Left lung (tissue), 14 donors: ENCODE data around the gene MED7. TPM values are rescaled to one million over a fixed set of nuclear protein-coding genes. Genes with fewer than 3 reads are reported as not detected.

ENCODE experiments used
- ATAC-seq: fragments of 200-7000 bp; cut with Tn5 transposase; one replicate; pipeline ENCODE4 v1.9.1; 2020; ENCODE audit warnings: moderate library complexity
- DNase-seq, 4 donors: peaks; one replicate each; pipeline ENCODE4 v3.0.0-alpha.2; 2013 to 2020
- H3K27ac ChIP-seq, 2 donors: fragments of 200-600 bp; sonication (generic) in 1 of 2; one replicate each; pipeline versions ENCODE4 v1.5.0 to v1.8.0; 2020 to 2021
- H3K27me3 ChIP-seq, 2 donors: fragments of 200-600 bp; sonication (generic) in 1 of 2; one replicate each; pipeline versions ENCODE4 v1.5.0 to v1.8.0; 2020 to 2021
- H3K36me3 ChIP-seq, 2 donors: fragments of 200-600 bp; sonication (generic) in 1 of 2; one replicate each; pipeline versions ENCODE4 v1.5.0 to v1.8.0; 2020 to 2021
- H3K4me1 ChIP-seq, 2 donors: fragments of 200-600 bp; one replicate each; pipeline ENCODE4 v1.8.0; 2021
- H3K4me3 ChIP-seq, 2 donors: fragments of 200-600 bp; sonication (generic) in 1 of 2; one replicate each; pipeline versions ENCODE4 v1.5.0 to v1.8.0; 2020 to 2021; ENCODE audit warnings: mild to moderate bottlenecking in 1 of 2
- H3K9me3 ChIP-seq, 2 donors: fragments of 200-600 bp; sonication (generic) in 1 of 2; one replicate each; pipeline versions ENCODE4 v1.5.0 to v1.8.0; 2020 to 2021
- CTCF ChIP-seq, 2 donors: fragments of 200-600 bp; sonication (generic) in 1 of 2; IDR thresholded peaks; one replicate each; pipeline versions ENCODE4 v1.5.0 to v1.8.0; 2021; ENCODE audit warnings: antibody characterized with exemption in 2 of 2
- intact Hi-C, 2 donors: fragments of 100-400 bp; cut with DNase I; formaldehyde crosslinking; loops; one replicate each; pipeline versions ENCODE4 v1.11.2 to v1.14.2; 2022
- long read RNA-seq, 12 donors: library from polyadenylated mRNA in 2 of 12; unstranded in 2 of 12; transcript quantifications; one replicate each; pipeline ENCODE4 v2.0.0 and lab custom pipeline, GENCODE V29; 2019 to 2026
- polyA plus RNA-seq, 6 donors: library from polyadenylated mRNA; unstranded; fragments of 120-200 nt; gene quantifications; one replicate each; pipeline ENCODE4 v1.2.1, GENCODE V29; 2013; ENCODE audit not compliant: insufficient read length in 6 of 6
- total RNA-seq, 2 donors: library from RNA; stranded (reverse); fragmentation: NEBNext Ultra II Directional; extraction: Animal tissue kit (Norgen Biotek cat#: 25700); gene quantifications; one replicate each; pipeline ENCODE4 v1.2.1, GENCODE V29; 2021
- donor health status: DM: no; HTN: yes; CAD: no.
- donor health status: DM: no; HTN: no; CAD: no.

Gene MED7
- total RNA-seq (10 to 100 TPM in 1 of 2 donors, 1 to 10 TPM in 1; 7.3 to 11.8 TPM), polyA plus RNA-seq (10 to 100 TPM; 17.0 to 18.9 (median 17.8) TPM)
- long read RNA-seq, donor 1, transcript MED7-201 (2 exons, 2,402 nt): major isoform, 23 of 26 reads
- long read RNA-seq, donor 1, partial matches to known transcripts: 0 of 26 reads
- long read RNA-seq, donor 1, other reads (novel, unspliced or antisense): 0 of 26 reads
- long read RNA-seq, donor 2, transcript MED7-201 (2 exons, 2,402 nt): major isoform, 13 of 13 reads
- long read RNA-seq, donor 2, partial matches to known transcripts: 0 of 13 reads
- long read RNA-seq, donor 2, other reads (novel, unspliced or antisense): 0 of 13 reads
- long read RNA-seq, donor 3, transcript MED7-201 (2 exons, 2,402 nt): major isoform, 15 of 16 reads
- long read RNA-seq, donor 3, partial matches to known transcripts: 0 of 16 reads
- long read RNA-seq, donor 3, other reads (novel, unspliced or antisense): 0 of 16 reads
- long read RNA-seq, donor 4, partial matches to known transcripts: 0 of 8 reads
- long read RNA-seq, donor 4, other reads (novel, unspliced or antisense): 3 of 8 reads
- long read RNA-seq, donor 5, transcript MED7-201 (2 exons, 2,402 nt): major isoform, 14 of 16 reads
- long read RNA-seq, donor 5, partial matches to known transcripts: 0 of 16 reads
- long read RNA-seq, donor 5, other reads (novel, unspliced or antisense): 0 of 16 reads
- long read RNA-seq, donor 6, transcript MED7-201 (2 exons, 2,402 nt): major isoform, 19 of 20 reads
- long read RNA-seq, donor 6, partial matches to known transcripts: 0 of 20 reads
- long read RNA-seq, donor 6, other reads (novel, unspliced or antisense): 0 of 20 reads
- long read RNA-seq, donor 7, transcript MED7-201 (2 exons, 2,402 nt): major isoform, 8 of 8 reads
- long read RNA-seq, donor 7, partial matches to known transcripts: 0 of 8 reads
- long read RNA-seq, donor 7, other reads (novel, unspliced or antisense): 0 of 8 reads
- long read RNA-seq, donor 8, transcript MED7-201 (2 exons, 2,402 nt): major isoform, 9 of 9 reads
- long read RNA-seq, donor 8, partial matches to known transcripts: 0 of 9 reads
- long read RNA-seq, donor 8, other reads (novel, unspliced or antisense): 0 of 9 reads
- long read RNA-seq, donor 9: 0 reads
- long read RNA-seq, donor 10, transcript MED7-201 (2 exons, 2,402 nt): major isoform, 6 of 6 reads
- long read RNA-seq, donor 10, partial matches to known transcripts: 0 of 6 reads
- long read RNA-seq, donor 10, other reads (novel, unspliced or antisense): 0 of 6 reads
- long read RNA-seq, donor 11, transcript MED7-201 (2 exons, 2,402 nt): major isoform, 12 of 12 reads
- long read RNA-seq, donor 11, partial matches to known transcripts: 0 of 12 reads
- long read RNA-seq, donor 11, other reads (novel, unspliced or antisense): 0 of 12 reads
- long read RNA-seq, donor 12, partial matches to known transcripts: 0 of 4 reads
- long read RNA-seq, donor 12, other reads (novel, unspliced or antisense): 0 of 4 reads

DNA sequence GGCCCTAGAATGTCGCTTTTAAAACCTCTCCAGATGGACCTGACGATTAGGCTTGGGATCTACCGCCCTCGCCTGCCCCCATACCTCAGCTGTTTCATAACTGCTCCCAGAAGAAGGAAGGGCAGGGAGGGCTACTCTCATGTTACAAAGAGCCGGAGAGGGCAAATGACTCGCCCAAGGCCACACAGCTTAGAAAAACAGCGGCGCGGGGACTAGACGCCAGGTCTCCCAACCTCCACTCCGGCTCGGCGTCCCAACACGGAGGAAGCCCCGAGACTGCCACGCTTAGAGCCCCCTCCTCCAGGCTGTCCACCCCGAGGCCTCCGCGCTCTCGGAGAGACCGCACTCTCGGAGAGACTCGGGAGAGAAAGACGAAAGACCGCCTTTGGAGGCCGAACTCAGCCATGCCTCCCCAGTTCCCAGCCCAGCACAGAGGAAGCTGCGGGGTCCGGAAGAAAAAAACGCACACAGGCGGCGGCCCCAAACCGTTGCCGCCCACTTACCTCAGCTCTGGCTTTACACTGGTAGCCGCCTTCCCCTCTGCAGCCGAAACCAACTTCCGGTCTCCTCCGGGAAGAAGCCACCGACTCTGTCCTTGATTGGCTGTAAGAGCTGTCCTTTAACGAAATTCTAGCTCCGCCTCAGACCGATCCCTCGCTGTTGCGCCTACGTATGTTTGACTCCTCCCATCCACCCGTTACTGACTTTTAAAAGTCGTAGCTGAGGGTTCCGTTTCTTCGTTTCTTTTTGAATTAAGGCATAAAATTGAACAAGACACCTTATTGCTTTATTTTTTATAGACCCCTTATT is at the start of gene MED7:
TSS of gene MED7 (minus strand) at position 549 of the 810 bp plus-strand sequence. CDS start 3,434 bp downstream, outside the sequence.
- intact Hi-C loops: no loop called here
- peaks cover 0 to 18% of the 10 kb centered on the region in 2 donors for H3K36me3 ChIP-seq
- DNase-seq: peak; percentile 94 to 99 (median 97)
- no peaks in the 10 kb centered on the region for H3K27me3 ChIP-seq
- peak within 1 kb of the TSS; percentile 66 to 83 for H3K4me3 ChIP-seq
- ATAC-seq: peak; percentile 99
- H3K9me3 ChIP-seq: no peaks in the 10 kb centered on the region
- H3K4me1 ChIP-seq: peaks cover 0 to 16% of the 10 kb centered on the region in 2 donors
- no peak for TF ChIP-seq CTCF (IDR thresholded peaks at IDR 0.05)
- H3K27ac ChIP-seq: peak within 1 kb of the TSS; percentile 91 to 94

- no peak for DNase-seq
- ATAC-seq: no peak
- TF ChIP-seq CTCF (IDR thresholded peaks at IDR 0.05): no peak
- Histone ChIP-seq H3K9me3 (no peaks in the 10 kb centered on the region), H3K4me3 (no peak overlapping the region), H3K4me1 (no peaks in the 10 kb centered on the region), H3K27ac (no peak overlapping the region), H3K36me3 (no peaks in the 10 kb centered on the region), H3K27me3 (no peaks in the 10 kb centered on the region)
- intact Hi-C loops: no loop called here
These were observed 46.6 kb upstream of the MED7 start for GRCh38 chr5:157189223-157189622.

DNA sequence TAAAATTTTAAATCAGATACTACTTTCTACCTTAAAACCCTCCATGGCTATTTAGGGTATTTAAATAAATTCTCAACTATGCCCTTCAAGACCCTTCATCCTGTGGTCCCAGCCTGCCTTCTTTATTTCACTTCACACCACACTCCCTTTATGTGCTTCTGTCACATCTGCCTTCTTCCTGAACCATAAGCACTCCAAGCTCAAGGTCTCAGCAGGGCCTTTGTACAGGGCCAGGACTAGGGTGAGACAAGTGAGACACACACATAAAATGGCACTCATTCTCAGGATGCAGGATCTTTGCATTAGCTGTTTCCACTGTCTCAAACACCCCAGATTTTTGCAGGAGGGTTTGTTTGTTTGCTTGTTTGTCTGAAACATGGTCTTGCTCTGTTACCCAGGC is 45.6 kb upstream of the MED7 start:
- no peaks in the 10 kb centered on the region for H3K9me3 ChIP-seq
- TF ChIP-seq CTCF (IDR thresholded peaks at IDR 0.05): no peak
- H3K36me3 ChIP-seq: no peaks in the 10 kb centered on the region
- H3K4me3 ChIP-seq: no peak overlapping the region
- intact Hi-C loops: no loop called here
- no peaks in the 10 kb centered on the region for H3K4me1 ChIP-seq
- no peaks in the 10 kb centered on the region for H3K27me3 ChIP-seq
- DNase-seq (no peak), ATAC-seq (no peak)
- no peak overlapping the region for H3K27ac ChIP-seq

GRCh38 chr5:157187046-157187754 is 44.5 kb upstream of the MED7 start:
- H3K4me3 ChIP-seq: no peak overlapping the region
- no peak for TF ChIP-seq CTCF (IDR thresholded peaks at IDR 0.05)
- no peaks in the 10 kb centered on the region for H3K4me1 ChIP-seq
- no peaks in the 10 kb centered on the region for H3K27me3 ChIP-seq
- ATAC-seq: no peak
- no peak overlapping the region for H3K27ac ChIP-seq
- intact Hi-C loops: no loop called here
- DNase-seq: no peak
- no peaks in the 10 kb centered on the region for H3K36me3 ChIP-seq
- H3K9me3 ChIP-seq: no peaks in the 10 kb centered on the region
